Peyer's patch (tissue), 4 donors: ENCODE results near the gene BCAS3. TPM values are rescaled to one million over a fixed set of nuclear protein-coding genes. Genes with fewer than 3 reads are reported as not detected.

ENCODE experiments used
- DNase-seq, 3 donors: peaks; one replicate each; pipeline ENCODE4 v3.0.0-alpha.2; 2017 to 2019
- H3K27ac ChIP-seq, 4 donors: fragments of 200-600 bp; sonication (generic); one replicate each; pipeline ENCODE4 v1.5.1; 2016 to 2019
- H3K27me3 ChIP-seq, 2 donors: fragments of 200-600 bp; sonication (generic); one replicate each; pipeline ENCODE4 v1.5.1; 2019
- H3K36me3 ChIP-seq, 3 donors: fragments of 200-600 bp; sonication (generic); one replicate each; pipeline ENCODE4 v1.5.1; 2016 to 2019
- H3K4me1 ChIP-seq, 4 donors: fragments of 200-600 bp; sonication (generic); one replicate each; pipeline ENCODE4 v1.5.1; 2016 to 2019
- H3K4me3 ChIP-seq, 4 donors: fragments of 200-600 bp; sonication (generic); 1 replicate in 3 of 4; 2 replicates in 1 of 4; pipeline ENCODE4 v1.5.1; 2016 to 2019; ENCODE audit warnings: mild to moderate bottlenecking in 1 of 4
- H3K9me3 ChIP-seq, 4 donors: fragments of 200-600 bp; sonication (generic); one replicate each; pipeline ENCODE4 v1.5.1; 2016 to 2019; ENCODE audit warnings: mild to moderate bottlenecking in 1 of 4
- CTCF ChIP-seq, 6 experiments: fragments of 450-650 bp in 4 of 6; fragments of 200-600 bp in 2 of 6; sonication (generic) in 1 of 6; IDR thresholded peaks; one replicate each; pipeline ENCODE4 v1.5.1; 2017 to 2019; ENCODE audit warnings: antibody characterized with exemption in 6 of 6, mild to moderate bottlenecking in 3 of 6, moderate library complexity in 1 of 6
- POLR2A ChIP-seq, 2 donors: fragments of 450-650 bp; IDR thresholded peaks; one replicate each; pipeline ENCODE4 v1.5.1; 2017; ENCODE audit warnings: antibody characterized with exemption in 2 of 2, mild to moderate bottlenecking in 2 of 2, moderate library complexity in 2 of 2
- total RNA-seq, 4 donors: library from RNA; depleted of rRNA; stranded (reverse); fragments of >200 nt; gene quantifications; one replicate each; pipeline ENCODE4 v1.1.0, GENCODE V29; 2016

The BCAS3 gene
- total RNA-seq, 4 donors from 2014 or later, result 25.7 to 109 (median 57.1) TPM

- DNase-seq, result no peak
- H3K9me3 ChIP-seq, result no peaks in the 10 kb centered on the region
- no peaks in the 10 kb centered on the region for H3K27me3 ChIP-seq
- H3K27ac ChIP-seq, result no peak overlapping the region
- TF ChIP-seq CTCF (IDR thresholded peaks at IDR 0.05), result no peak
- no peak for TF ChIP-seq POLR2A (IDR thresholded peaks at IDR 0.05)
- no peak overlapping the region for H3K4me3 ChIP-seq
- H3K4me1 ChIP-seq, result no peaks in the 10 kb centered on the region
- no peaks in the 10 kb centered on the region for H3K36me3 ChIP-seq
Measured at GRCh38 chr17:61179380-61179806, 501.7 kb downstream of the BCAS3 start.

GRCh38 chr17:61183793-61184192, 506.1 kb downstream of the BCAS3 start:
- Histone ChIP-seq H3K27ac (no peak overlapping the region), H3K9me3 (no peaks in the 10 kb centered on the region), H3K4me3 (no peak overlapping the region), H3K27me3 (no peaks in the 10 kb centered on the region), H3K4me1 (no peaks in the 10 kb centered on the region), H3K36me3 (no peaks in the 10 kb centered on the region)
- DNase-seq, result no peak
- TF ChIP-seq POLR2A (IDR thresholded peaks at IDR 0.05) (no peak), CTCF (IDR thresholded peaks at IDR 0.05) (no peak)

GRCh38 chr17:61185385-61185784, 507.7 kb downstream of the BCAS3 start:
- H3K9me3 ChIP-seq, result no peaks in the 10 kb centered on the region
- no peaks in the 10 kb centered on the region for H3K4me1 ChIP-seq

GRCh38 chr17:61187038-61187437, 509.4 kb downstream of the BCAS3 start:
- TF ChIP-seq CTCF (IDR thresholded peaks at IDR 0.05) (no peak), POLR2A (IDR thresholded peaks at IDR 0.05) (no peak)
- Histone ChIP-seq H3K27ac (no peak overlapping the region), H3K36me3 (no peaks in the 10 kb centered on the region), H3K9me3 (no peaks in the 10 kb centered on the region), H3K27me3 (no peaks in the 10 kb centered on the region), H3K4me3 (no peak overlapping the region), H3K4me1 (no peaks in the 10 kb centered on the region)
- no peak for DNase-seq

More at GRCh38 chr17:61185385-61185784, 507.7 kb downstream of the BCAS3 start:
- Histone ChIP-seq H3K36me3 (no peaks in the 10 kb centered on the region), H3K4me3 (no peak overlapping the region), H3K27ac (no peak overlapping the region), H3K27me3 (no peaks in the 10 kb centered on the region)
- TF ChIP-seq POLR2A (IDR thresholded peaks at IDR 0.05) (no peak), CTCF (IDR thresholded peaks at IDR 0.05) (no peak)
- no peak for DNase-seq

- H3K36me3 ChIP-seq, result no peaks in the 10 kb centered on the region
- TF ChIP-seq POLR2A (IDR thresholded peaks at IDR 0.05), result no peak
- no peak for TF ChIP-seq CTCF (IDR thresholded peaks at IDR 0.05)
- H3K4me1 ChIP-seq, result no peaks in the 10 kb centered on the region
- no peaks in the 10 kb centered on the region for H3K27me3 ChIP-seq
- no peak overlapping the region for H3K27ac ChIP-seq
- DNase-seq, result no peak
- no peak overlapping the region for H3K4me3 ChIP-seq
- no peaks in the 10 kb centered on the region for H3K9me3 ChIP-seq
Measured at GRCh38 chr17:61188081-61188480, 510.4 kb downstream of the BCAS3 start.

GRCh38 chr17:61189968-61190367, 512.3 kb downstream of the BCAS3 start:
- no peak for TF ChIP-seq CTCF (IDR thresholded peaks at IDR 0.05)
- no peak for TF ChIP-seq POLR2A (IDR thresholded peaks at IDR 0.05)
- no peak for DNase-seq
- Histone ChIP-seq H3K27me3 (no peaks in the 10 kb centered on the region), H3K4me3 (no peak overlapping the region), H3K4me1 (no peaks in the 10 kb centered on the region), H3K36me3 (no peaks in the 10 kb centered on the region), H3K27ac (no peak overlapping the region), H3K9me3 (no peaks in the 10 kb centered on the region)
